ENCODE results near the gene DDX39A. TPM values are rescaled to one million over a fixed set of nuclear protein-coding genes. Genes with fewer than 3 reads are reported as not detected.

The DDX39A gene
- total and polyA plus RNA-seq, 2 of the 8 experiments (the other 6 are each of a cell fraction or from before 2014, with no cell fraction given), result 139 TPM

- no peak for TF ChIP-seq CHD7 (IDR thresholded peaks at IDR 0.05; ENCODE audit: insufficient replicate concordance, low read length)
- TF ChIP-seq KDM1A (IDR thresholded peaks at IDR 0.05; ENCODE audit: borderline replicate concordance, low read length), result 0 out of 2 replicates have a peak, but pooled peaks have one; percentile 11
Observed at GRCh38 chr19:14435320-14436050, 16.3 kb upstream of the DDX39A start (continued).

All from H1 (cell line).